Measurements from ENCODE around the gene GPSM1. TPM values are rescaled to one million over a fixed set of nuclear protein-coding genes. Genes with fewer than 3 reads are reported as not detected.

Gene GPSM1, protein sequence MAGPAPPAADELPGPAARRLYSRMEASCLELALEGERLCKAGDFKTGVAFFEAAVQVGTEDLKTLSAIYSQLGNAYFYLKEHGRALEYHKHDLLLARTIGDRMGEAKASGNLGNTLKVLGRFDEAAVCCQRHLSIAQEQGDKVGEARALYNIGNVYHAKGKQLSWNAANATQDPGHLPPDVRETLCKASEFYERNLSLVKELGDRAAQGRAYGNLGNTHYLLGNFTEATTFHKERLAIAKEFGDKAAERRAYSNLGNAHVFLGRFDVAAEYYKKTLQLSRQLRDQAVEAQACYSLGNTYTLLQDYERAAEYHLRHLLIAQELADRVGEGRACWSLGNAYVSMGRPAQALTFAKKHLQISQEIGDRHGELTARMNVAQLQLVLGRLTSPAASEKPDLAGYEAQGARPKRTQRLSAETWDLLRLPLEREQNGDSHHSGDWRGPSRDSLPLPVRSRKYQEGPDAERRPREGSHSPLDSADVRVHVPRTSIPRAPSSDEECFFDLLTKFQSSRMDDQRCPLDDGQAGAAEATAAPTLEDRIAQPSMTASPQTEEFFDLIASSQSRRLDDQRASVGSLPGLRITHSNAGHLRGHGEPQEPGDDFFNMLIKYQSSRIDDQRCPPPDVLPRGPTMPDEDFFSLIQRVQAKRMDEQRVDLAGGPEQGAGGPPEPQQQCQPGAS
- total RNA-seq (2022; extraction: Qiagen RNA extraction; ENCODE audit: low read depth): 8.4 to 13.6 TPM (median 10.7 TPM) in 5 replicates

DNA sequence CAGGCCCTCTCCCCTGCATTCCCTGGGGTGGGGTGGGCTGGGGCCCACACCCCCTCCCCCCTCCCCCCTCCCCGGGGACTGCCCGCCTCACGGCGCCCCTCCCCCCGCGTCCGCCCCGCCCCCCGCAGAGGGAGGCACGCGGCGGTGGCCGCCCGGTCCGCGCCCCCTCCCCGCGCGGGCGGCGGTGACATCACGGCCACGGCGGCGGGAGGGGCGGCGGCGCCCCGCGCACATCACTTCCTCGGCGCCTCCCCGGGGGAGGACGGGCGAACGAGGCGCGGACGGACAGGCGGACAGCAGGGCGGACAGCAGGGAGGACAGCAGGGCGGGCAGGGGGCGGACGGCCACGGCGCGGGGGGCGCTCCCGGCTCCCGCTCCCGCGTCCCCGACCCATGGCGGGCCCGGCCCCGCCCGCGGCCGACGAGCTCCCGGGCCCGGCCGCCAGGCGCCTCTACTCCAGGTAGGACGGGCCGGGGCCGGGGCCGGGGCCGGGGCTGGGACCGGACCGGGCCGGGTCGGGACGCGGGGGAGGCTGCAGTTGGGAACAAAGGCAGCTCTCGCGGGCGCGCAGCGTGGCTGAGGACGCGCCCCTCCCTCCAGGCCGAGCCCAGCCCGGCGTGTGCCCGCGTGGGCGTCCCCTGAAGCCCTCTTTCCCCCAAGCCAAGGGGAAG lies at the start of gene GPSM1:
Gene GPSM1 (plus strand): TSS at position 236 of the 671 bp plus-strand sequence. CDS start 157 bp downstream, at position 393.

DNA sequence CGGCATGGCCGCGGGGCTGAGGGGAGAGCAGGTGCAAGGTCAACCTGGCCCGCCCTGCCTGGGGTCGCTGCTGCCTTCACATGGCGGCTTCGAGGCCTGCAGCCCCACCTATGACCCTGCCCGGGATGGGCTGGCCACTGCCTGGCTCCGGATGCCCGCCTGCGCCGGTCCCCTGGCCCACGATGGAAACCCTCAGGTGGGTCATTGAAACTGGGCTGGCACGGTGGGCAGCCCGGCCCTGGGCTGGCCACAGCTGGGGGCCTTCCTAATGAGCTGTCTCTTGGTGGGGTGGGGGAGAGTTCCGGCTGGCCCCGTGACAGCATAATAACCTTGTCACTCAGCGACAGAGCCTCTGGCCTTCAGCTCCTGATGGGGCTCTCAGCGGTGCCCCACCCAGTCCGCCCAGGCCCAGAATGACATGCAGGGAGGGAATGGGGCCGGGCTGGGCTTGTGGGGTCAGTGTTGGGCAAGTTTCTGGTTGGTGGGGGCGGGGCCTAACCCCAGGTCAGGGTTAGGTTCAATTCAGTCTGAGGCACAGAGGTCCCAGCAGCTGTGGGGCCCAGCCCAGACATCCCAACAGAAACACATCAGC lies 23.4 kb upstream of the GPSM1 start, which contains the start of gene CCDC187:
Gene CCDC187 (minus strand): TSS at position 270 of the 592 bp plus-strand sequence. CDS start 264 bp downstream, at position 6.

DNA sequence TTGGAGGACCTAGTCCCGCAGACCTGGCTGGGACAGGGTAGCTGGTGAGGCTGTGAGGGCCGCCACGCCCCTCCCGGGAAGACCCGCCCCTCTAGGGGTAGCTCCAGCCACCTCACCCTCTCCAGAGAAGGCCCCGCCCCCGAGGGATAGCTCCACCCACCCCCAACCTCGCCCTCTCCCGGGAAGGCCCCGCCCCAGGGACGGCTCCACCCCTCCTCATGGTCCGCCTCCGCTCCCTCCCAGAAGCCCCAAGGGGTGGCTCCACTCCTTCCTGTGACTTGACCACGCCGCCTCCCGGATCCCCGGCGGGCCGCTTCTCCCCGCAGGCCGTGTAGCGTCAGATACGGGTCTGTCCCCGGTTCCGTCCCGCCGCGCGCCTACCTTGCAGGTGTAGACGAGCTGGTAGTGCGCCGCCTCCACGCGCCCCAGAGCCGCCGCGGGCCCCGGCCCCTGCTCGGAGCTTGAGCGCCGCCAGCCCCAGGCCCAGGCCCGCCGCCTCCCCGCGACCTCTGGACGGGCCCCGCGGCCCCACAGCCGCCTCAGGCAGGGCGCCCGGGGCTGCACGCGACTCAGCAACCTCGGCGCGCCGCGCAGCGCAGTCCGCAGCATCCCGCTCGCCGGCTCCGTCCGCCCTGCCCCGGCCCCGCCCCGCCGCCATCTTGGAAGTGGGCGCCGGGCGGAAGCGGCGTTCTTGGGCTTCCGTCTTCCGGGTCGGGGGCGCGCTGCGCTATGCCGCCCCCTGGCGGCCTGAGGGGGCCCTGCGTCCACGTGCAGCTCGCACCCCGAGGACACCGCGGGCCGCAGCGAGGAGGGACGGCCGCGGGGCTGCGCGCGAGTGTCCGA lies 36.0 kb downstream of the GPSM1 start, which contains the start of gene DNLZ:
Gene DNLZ (minus strand): TSS at position 639 of the 843 bp plus-strand sequence. CDS start 30 bp downstream, at position 609.

DNA sequence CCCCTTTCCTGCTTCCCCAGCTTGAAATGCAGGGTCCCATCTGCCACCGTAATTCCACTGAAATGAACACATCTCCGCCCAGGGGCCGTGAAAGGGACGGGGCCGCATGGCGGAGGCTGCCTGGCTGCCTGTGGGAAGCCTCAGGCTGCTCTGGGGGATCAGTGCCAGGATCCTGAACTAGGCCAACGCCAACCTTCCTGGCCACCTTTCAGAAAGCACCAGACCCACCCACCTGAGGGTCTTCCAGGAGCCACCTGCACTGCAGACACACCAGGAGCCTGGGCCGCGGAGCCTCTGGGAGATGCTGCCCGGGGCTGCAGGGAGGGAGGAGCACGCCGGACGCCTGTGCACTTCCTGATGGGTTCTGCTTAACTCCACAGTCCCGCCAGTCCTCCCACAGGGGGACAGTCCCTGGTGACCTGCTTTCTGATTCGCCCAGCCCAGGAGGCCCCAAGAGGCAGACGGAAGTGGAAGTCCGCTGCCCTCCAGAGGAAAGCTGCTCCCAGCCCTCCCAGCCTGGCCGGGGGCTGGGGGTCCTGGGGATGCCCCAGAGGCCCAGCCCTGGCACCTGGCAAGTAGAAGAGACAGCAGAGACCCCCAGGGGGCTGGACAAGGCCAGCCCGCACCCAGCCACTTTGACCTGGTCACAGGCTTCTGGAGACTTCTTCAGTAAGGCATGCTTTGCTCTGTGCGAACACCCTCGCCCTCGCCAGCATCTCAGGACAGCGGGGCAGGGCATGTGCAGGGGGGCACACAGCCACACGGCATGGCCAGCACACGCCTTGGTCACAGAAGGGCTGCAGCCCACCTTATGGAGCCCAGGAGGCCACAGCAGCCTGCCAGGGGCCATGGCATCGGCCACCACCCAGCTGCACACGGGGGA lies 46.2 kb downstream of the GPSM1 start, which contains the start of gene CARD9:
Gene CARD9 (minus strand): TSS at position 370 of the 883 bp plus-strand sequence. CDS start 1,591 bp downstream, outside the sequence.

DNA sequence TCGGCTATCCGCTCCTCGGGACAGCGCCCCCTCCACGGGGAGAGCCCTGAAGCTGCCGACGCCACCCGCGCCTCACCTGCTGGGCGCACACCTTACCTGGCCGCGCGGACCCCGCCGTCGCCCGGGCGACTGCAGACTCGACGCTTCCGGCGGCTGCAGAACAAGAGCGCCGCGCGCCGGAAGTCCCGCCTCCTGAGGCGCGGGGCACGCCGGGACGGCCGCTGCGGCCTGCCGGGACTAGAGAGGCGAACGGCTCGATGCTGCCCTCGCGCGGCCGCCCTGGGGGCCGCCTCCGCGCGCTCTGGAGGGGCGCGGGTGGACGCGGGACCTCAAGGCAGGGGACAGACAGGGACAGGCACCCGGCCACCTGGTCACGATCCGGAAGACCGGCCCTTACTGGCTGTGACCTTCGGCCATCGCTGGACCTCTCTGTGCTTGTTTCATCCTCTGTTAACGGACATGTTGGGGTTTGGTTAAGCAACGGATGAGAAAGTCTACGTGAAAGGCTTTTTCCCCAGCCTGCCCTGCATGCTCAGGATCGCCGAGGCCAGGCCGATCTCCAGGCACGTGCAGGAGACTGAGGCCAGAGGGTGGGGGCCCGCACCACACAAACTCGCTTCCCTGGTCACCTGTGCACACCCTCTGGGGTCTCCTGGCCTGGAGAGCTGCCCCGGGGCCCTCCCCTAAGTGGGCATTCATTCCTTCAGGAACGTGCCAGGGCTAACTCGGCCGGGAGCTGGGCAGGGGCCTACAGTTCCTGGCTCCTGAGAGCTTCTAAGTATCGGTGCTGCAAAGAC lies 72.9 kb downstream of the GPSM1 start, which contains the start of gene SNAPC4:
Gene SNAPC4 (minus strand): TSS at position 133 of the 797 bp plus-strand sequence. CDS start 1,742 bp downstream, outside the sequence.

Other genes with a start within 250 kb of the GPSM1 start
- 21.4 to 31.4 TPM (median 30.0 TPM) in 5 replicates for gene NACC2, start 232.2 kb upstream of the GPSM1 start, total RNA-seq (2022; extraction: Qiagen RNA extraction; ENCODE audit: low read depth)
- gene TMEM250, start 208.7 kb upstream of the GPSM1 start, total RNA-seq (2022; extraction: Qiagen RNA extraction; ENCODE audit: low read depth): 32.6 to 51.5 TPM (median 44.6 TPM) in 5 replicates
- gene LHX3, start 122.4 kb upstream of the GPSM1 start, total RNA-seq (2022; extraction: Qiagen RNA extraction; ENCODE audit: low read depth): 0.07 to 0.14 TPM (median 0.11 TPM) in 4 of 5 replicates, not detected in the other
- gene QSOX2, start 81.7 kb upstream of the GPSM1 start, total RNA-seq (2022; extraction: Qiagen RNA extraction; ENCODE audit: low read depth): 24.9 to 31.0 TPM (median 28.7 TPM) in 5 replicates
- 0.01 to 0.03 TPM (median 0.01 TPM) in 3 of 5 replicates, not detected in the others for gene CCDC187, start 23.4 kb upstream of the GPSM1 start, total RNA-seq (2022; extraction: Qiagen RNA extraction; ENCODE audit: low read depth)
- gene DNLZ, start 36.2 kb downstream of the GPSM1 start, total RNA-seq (2022; extraction: Qiagen RNA extraction; ENCODE audit: low read depth): 23.0 to 44.2 TPM (median 39.4 TPM) in 5 replicates
- gene CARD9, start 46.1 kb downstream of the GPSM1 start, total RNA-seq (2022; extraction: Qiagen RNA extraction; ENCODE audit: low read depth): 0.42 to 1.9 TPM (median 0.95 TPM) in 5 replicates
- gene SNAPC4, start 72.6 kb downstream of the GPSM1 start, total RNA-seq (2022; extraction: Qiagen RNA extraction; ENCODE audit: low read depth): 11.4 to 14.3 TPM (median 13.5 TPM) in 5 replicates
- 65.7 to 78.4 TPM (median 75.3 TPM) in 5 replicates for gene ENTR1, start 83.1 kb downstream of the GPSM1 start, total RNA-seq (2022; extraction: Qiagen RNA extraction; ENCODE audit: low read depth)
- gene PMPCA, start 83.1 kb downstream of the GPSM1 start, total RNA-seq (2022; extraction: Qiagen RNA extraction; ENCODE audit: low read depth): 70.4 to 109 TPM (median 79.7 TPM) in 5 replicates
- gene INPP5E, start 112.3 kb downstream of the GPSM1 start, total RNA-seq (2022; extraction: Qiagen RNA extraction; ENCODE audit: low read depth): 11.7 to 21.4 TPM (median 19.0 TPM) in 5 replicates
- 49.9 to 62.1 TPM (median 59.2 TPM) in 5 replicates for gene SEC16A, start 155.5 kb downstream of the GPSM1 start, total RNA-seq (2022; extraction: Qiagen RNA extraction; ENCODE audit: low read depth)
- gene NOTCH1, start 218.5 kb downstream of the GPSM1 start, total RNA-seq (2022; extraction: Qiagen RNA extraction; ENCODE audit: low read depth): 7.0 to 13.1 TPM (median 10.8 TPM) in 5 replicates

Measured in A549 treated with RU486 at 1 μM for 4 hours (cell line).